Astrocyte (in vitro differentiated cells and primary cell): Measurements from ENCODE around the gene EPN2. TPM values are rescaled to one million over a fixed set of nuclear protein-coding genes. Genes with fewer than 3 reads are reported as not detected.

ENCODE experiments used
- DNase-seq: peaks from one replicate; pipeline ENCODE4 v3.0.0-alpha.2; 2010; ENCODE audit warnings: low read depth
- FAIRE-seq: peaks from 2 replicates; lab custom pipeline; 2011; peaks lifted over from hg19 to GRCh38; lab: Jason Lieb, UNC
- H2AFZ ChIP-seq: 2 replicates; pipeline ENCODE4 v1.6.0; 2012; ENCODE audit warnings: low read depth, low read length, inconsistent platforms
- H3K27ac ChIP-seq: 2 replicates; pipeline ENCODE4 v1.5.1; 2011; ENCODE audit warnings: low read depth, low read length, inconsistent platforms
- H3K27me3 ChIP-seq: 2 replicates; pipeline ENCODE4 v1.6.0; 2011; ENCODE audit warnings: low read length, inconsistent platforms; ENCODE audit not compliant: insufficient read depth
- H3K36me3 ChIP-seq: 2 replicates; pipeline ENCODE4 v1.5.1; 2011; ENCODE audit warnings: low read length, inconsistent platforms; ENCODE audit not compliant: insufficient read depth
- H3K4me1 ChIP-seq: 2 replicates; pipeline ENCODE4 v1.5.1; 2011; ENCODE audit warnings: low read length, inconsistent platforms; ENCODE audit not compliant: insufficient read depth
- H3K4me2 ChIP-seq: 2 replicates; pipeline ENCODE4 v1.6.0; 2012; ENCODE audit warnings: low read length, inconsistent platforms
- H3K4me3 ChIP-seq: 2 replicates; pipeline ENCODE4 v1.5.1; 2011; ENCODE audit warnings: low read depth, mild to moderate bottlenecking, low read length, inconsistent platforms; ENCODE audit not compliant: insufficient read depth
- H3K79me2 ChIP-seq: 2 replicates; pipeline ENCODE4 v1.6.0; 2012; ENCODE audit warnings: mild to moderate bottlenecking, low read length, inconsistent platforms; ENCODE audit not compliant: insufficient read depth
- H3K9ac ChIP-seq: 2 replicates; pipeline ENCODE4 v1.6.0; 2012; ENCODE audit warnings: mild to moderate bottlenecking, low read length, inconsistent platforms
- H3K9me3 ChIP-seq: 2 replicates; pipeline ENCODE4 v1.5.1; 2012; ENCODE audit warnings: low read depth, mild to moderate bottlenecking, low read length, inconsistent platforms; ENCODE audit not compliant: insufficient read depth
- H4K20me1 ChIP-seq: 2 replicates; pipeline ENCODE4 v1.6.0; 2012; ENCODE audit warnings: low read length, inconsistent platforms; ENCODE audit not compliant: insufficient read depth
- H3K27ac Mint-ChIP-seq: one replicate; pipeline ENCODE4 v1.8.0; 2021; ENCODE audit warnings: mild to moderate bottlenecking, mixed read lengths; ENCODE audit not compliant: unreplicated experiment
- H3K27me3 Mint-ChIP-seq: one replicate; pipeline ENCODE4 v1.8.0; 2021; ENCODE audit warnings: low read depth, mixed read lengths; ENCODE audit not compliant: unreplicated experiment
- H3K36me3 Mint-ChIP-seq: one replicate; pipeline ENCODE4 v1.8.0; 2021; ENCODE audit warnings: low read depth, mixed read lengths; ENCODE audit not compliant: unreplicated experiment
- H3K4me1 Mint-ChIP-seq: one replicate; pipeline ENCODE4 v1.8.0; 2021; ENCODE audit warnings: low read depth, mixed read lengths; ENCODE audit not compliant: unreplicated experiment
- H3K4me3 Mint-ChIP-seq: one replicate; pipeline ENCODE4 v1.8.0; 2021; ENCODE audit warnings: mild to moderate bottlenecking, moderate library complexity, mixed read lengths; ENCODE audit not compliant: unreplicated experiment
- H3K9me3 Mint-ChIP-seq: one replicate; pipeline ENCODE4 v1.8.0; 2021; ENCODE audit warnings: mild to moderate bottlenecking, mixed read lengths; ENCODE audit not compliant: unreplicated experiment
- CTCF ChIP-seq: IDR thresholded peaks from 2 replicates; pipeline ENCODE4 v1.5.1; 2011; ENCODE audit warnings: low read depth, mild to moderate bottlenecking, inconsistent platforms, low read length, moderate library complexity; ENCODE audit not compliant: insufficient read depth
- EZH2 ChIP-seq: IDR thresholded peaks from 2 replicates; pipeline ENCODE4 v1.6.1; 2012; ENCODE audit warnings: mild to moderate bottlenecking, low read length, inconsistent platforms; ENCODE audit not compliant: insufficient read depth
- total RNA-seq: library from RNA; stranded (reverse); gene quantifications from 2 replicates; pipeline ENCODE4 v1.2.1, GENCODE V29; 2021

EPN2 gene
- total RNA-seq, 1 donor from 2014 or later, result 48.7 TPM

- Mint-ChIP-seq H3K27ac (no peak overlapping the region), H3K4me3 (no peak overlapping the region), H3K27me3 (peaks cover 2% of the 10 kb centered on the region), H3K36me3 (peaks cover 20% of the 10 kb centered on the region), H3K9me3 (no peaks in the 10 kb centered on the region), H3K4me1 (peaks cover 12% of the 10 kb centered on the region)
- Histone ChIP-seq H3K27ac (no peak overlapping the region), H2AFZ (no peak overlapping the region), H4K20me1 (peaks cover 34% of the 10 kb centered on the region), H3K79me2 (peaks cover 11% of the 10 kb centered on the region), H3K4me1 (peaks cover 13% of the 10 kb centered on the region), H3K36me3 (peaks cover 6% of the 10 kb centered on the region), H3K27me3 (no peaks in the 10 kb centered on the region), H3K4me3 (no peak overlapping the region), H3K9me3 (no peaks in the 10 kb centered on the region), H3K4me2 (no peak overlapping the region), H3K9ac (no peak overlapping the region)
- FAIRE-seq, result no peak
- no peak for TF ChIP-seq CTCF
- no peak for TF ChIP-seq EZH2
- DNase-seq, result no peak
Observed at GRCh38 chr17:19310151-19310550, 73.0 kb downstream of the EPN2 start.

- H3K36me3 ChIP-seq, result peaks cover 6% of the 10 kb centered on the region
- no peak for FAIRE-seq
- no peak overlapping the region for H2AFZ ChIP-seq
- peaks cover 20% of the 10 kb centered on the region for H3K36me3 Mint-ChIP-seq
- peaks cover 13% of the 10 kb centered on the region for H3K4me1 ChIP-seq
- H3K27me3 ChIP-seq, result no peaks in the 10 kb centered on the region
- no peak overlapping the region for H3K9ac ChIP-seq
- H3K27me3 Mint-ChIP-seq, result peaks cover 2% of the 10 kb centered on the region
- H3K9me3 ChIP-seq, result no peaks in the 10 kb centered on the region
- no peak overlapping the region for H3K4me3 ChIP-seq
- DNase-seq, result no peak
- no peak overlapping the region for H3K27ac Mint-ChIP-seq
- TF ChIP-seq EZH2, result no peak
- TF ChIP-seq CTCF, result no peak
- H3K4me1 Mint-ChIP-seq, result peaks cover 11% of the 10 kb centered on the region
- no peaks in the 10 kb centered on the region for H3K9me3 Mint-ChIP-seq
- H4K20me1 ChIP-seq, result peaks cover 25% of the 10 kb centered on the region
- H3K4me3 Mint-ChIP-seq, result no peak overlapping the region
- H3K79me2 ChIP-seq, result peaks cover 9% of the 10 kb centered on the region
- H3K4me2 ChIP-seq, result no peak overlapping the region
- H3K27ac ChIP-seq, result no peak overlapping the region
Observed at GRCh38 chr17:19311016-19311415, 73.8 kb downstream of the EPN2 start.

GRCh38 chr17:19311421-19312215, 74.5 kb downstream of the EPN2 start:
- Histone ChIP-seq H3K27ac (peak overlapping the region; percentile 39), H3K4me2 (peak overlapping the region; percentile 54), H3K79me2 (peaks cover 7% of the 10 kb centered on the region), H3K9ac (no peak overlapping the region), H2AFZ (no peak overlapping the region), H4K20me1 (peaks cover 20% of the 10 kb centered on the region), H3K4me1 (peaks cover 14% of the 10 kb centered on the region), H3K4me3 (no peak overlapping the region), H3K36me3 (peaks cover 6% of the 10 kb centered on the region), H3K9me3 (no peaks in the 10 kb centered on the region), H3K27me3 (no peaks in the 10 kb centered on the region)
- peaks cover 9% of the 10 kb centered on the region for H3K4me1 Mint-ChIP-seq
- peak; percentile 22 for DNase-seq
- no peak overlapping the region for H3K4me3 Mint-ChIP-seq
- H3K36me3 Mint-ChIP-seq, result peaks cover 20% of the 10 kb centered on the region
- no peak overlapping the region for H3K27ac Mint-ChIP-seq
- TF ChIP-seq CTCF (no peak), EZH2 (no peak)
- FAIRE-seq, result no peak
- H3K27me3 Mint-ChIP-seq, result peaks cover 2% of the 10 kb centered on the region
- H3K9me3 Mint-ChIP-seq, result no peaks in the 10 kb centered on the region
